Gastrocnemius medialis (tissue), 4 donors: Measurements from ENCODE around the gene SH3TC1. TPM values are rescaled to one million over a fixed set of nuclear protein-coding genes. Genes with fewer than 3 reads are reported as not detected.
A peak's percentile ranks its signal among the peaks of the same experiment; 100 is the strongest.

ENCODE experiments used
- ATAC-seq, 2 donors: fragments of 150-250 bp; one replicate each; pipeline ENCODE4 v1.9.1; 2016
- DNase-seq, 2 donors: peaks; one replicate each; pipeline ENCODE4 v3.0.0-alpha.2; 2019
- H3K27ac ChIP-seq, 4 donors: fragments of 200-600 bp; sonication (generic); 1 replicate in 1 of 4; 2 replicates in 3 of 4; pipeline ENCODE4 v1.5.1; 2016 to 2018; ENCODE audit warnings: mild to moderate bottlenecking in 2 of 4, moderate library complexity in 1 of 4
- H3K27me3 ChIP-seq, 3 donors: fragments of 200-600 bp; sonication (generic) in 2 of 3; 1 replicate in 1 of 3; 2 replicates in 2 of 3; pipeline versions ENCODE4 v1.5.1 to v1.6.0; 2016 to 2019; ENCODE audit warnings: mild to moderate bottlenecking in 1 of 3, moderate library complexity in 1 of 3
- H3K36me3 ChIP-seq, 2 donors: fragments of 200-600 bp; sonication (generic) in 1 of 2; one replicate each; pipeline ENCODE4 v1.5.1; 2017 to 2018
- H3K4me1 ChIP-seq, 2 donors: fragments of 200-600 bp; sonication (generic) in 1 of 2; one replicate each; pipeline ENCODE4 v1.5.1; 2016 to 2017; ENCODE audit warnings: mild to moderate bottlenecking in 2 of 2
- H3K4me3 ChIP-seq, 4 donors: fragments of 200-600 bp; sonication (generic) in 3 of 4; 1 replicate in 1 of 4; 2 replicates in 3 of 4; pipeline ENCODE4 v1.5.1; 2016 to 2019; ENCODE audit warnings: mild to moderate bottlenecking in 2 of 4
- H3K9me3 ChIP-seq, 3 donors: fragments of 200-600 bp; sonication (generic) in 2 of 3; 1 replicate in 1 of 3; 2 replicates in 2 of 3; pipeline ENCODE4 v1.5.1; 2016 to 2019
- CTCF ChIP-seq, 5 experiments: fragments of 450-650 bp in 3 of 5; fragments of 200-600 bp in 2 of 5; sonication (generic) in 2 of 5; IDR thresholded peaks in 4 of 5; conservative IDR thresholded peaks in 1 of 5; 1 replicate in 4 of 5; 2 replicates in 1 of 5; pipeline ENCODE4 v1.5.1; 2016 to 2019; ENCODE audit warnings: antibody characterized with exemption in 5 of 5, mild to moderate bottlenecking in 3 of 5, moderate library complexity in 3 of 5
- POLR2A ChIP-seq, 2 donors: fragments of 450-650 bp; IDR thresholded peaks; one replicate each; pipeline ENCODE4 v1.6.1; 2017; ENCODE audit warnings: antibody characterized with exemption in 2 of 2, mild to moderate bottlenecking in 2 of 2, moderate library complexity in 2 of 2
- in situ Hi-C, 4 donors: fragments of 200-750 bp; cut with MboI; loops; one replicate each; pipeline versions ENCODE4 v1.15.0 to v1.8.0; 2017; ENCODE audit warnings: low sequenced_read_pairs in 4 of 4
- intact Hi-C: fragments of 100-400 bp; cut with DNase I; formaldehyde crosslinking; loops from one replicate; pipeline ENCODE4 v1.15.1; 2023; ENCODE audit warnings: low total_unique reads
- total RNA-seq, 4 donors: library from RNA; depleted of rRNA; stranded (reverse); fragments of >200 nt; gene quantifications; one replicate each; pipeline versions ENCODE4 v1.1.0 to v1.2.3, GENCODE V29; 2016

The SH3TC1 gene
- total RNA-seq, 4 donors from 2014 or later = 2.9 to 8.5 (median 5.8) TPM

- TF ChIP-seq POLR2A (IDR thresholded peaks at IDR 0.05) (no peak), CTCF (IDR thresholded peaks at IDR 0.05 in 4 of 5, conservative IDR thresholded peaks at IDR 0.05 in 1 of 5) (no peak)
- Histone ChIP-seq H3K9me3 (no peaks in the 10 kb centered on the region), H3K4me3 (no peak overlapping the region), H3K4me1 (peaks cover 8 to 11% of the 10 kb centered on the region in 2 donors), H3K27me3 (no peaks in the 10 kb centered on the region), H3K36me3 (no peaks in the 10 kb centered on the region), H3K27ac (no peak overlapping the region)
- in situ Hi-C loops = loop anchor here (5.0 kb wide), 2 partner anchors 161 to 166 kb away; no protein-coding TSS in a partner anchor
- intact Hi-C loops = loop anchor here (5.0 kb wide), 1 partner anchor 351 kb away; the partner anchor contains the start of gene CPZ
- ATAC-seq (no peak), DNase-seq (no peak)
Measured at GRCh38 chr4:8241211-8241779, 42.2 kb downstream of the SH3TC1 start.

- H3K4me3 ChIP-seq = no peak overlapping the region
- H3K27me3 ChIP-seq = no peaks in the 10 kb centered on the region
- H3K27ac ChIP-seq = peak overlapping the region; percentile 11 to 42 (median 35)
- ATAC-seq (peak; percentile 88 to 91), DNase-seq (peak; percentile 71 to 89)
- TF ChIP-seq POLR2A (IDR thresholded peaks at IDR 0.05) (no peak), CTCF (IDR thresholded peaks at IDR 0.05 in 4 of 5, conservative IDR thresholded peaks at IDR 0.05 in 1 of 5) (peak; percentile 88 to 100 (median 98))
- H3K36me3 ChIP-seq = no peaks in the 10 kb centered on the region
- in situ Hi-C loops = loop anchor here (5.0 kb wide), 2 partner anchors 160 to 165 kb away; no protein-coding TSS in a partner anchor
- H3K9me3 ChIP-seq = no peaks in the 10 kb centered on the region
- peaks cover 8 to 15% of the 10 kb centered on the region in 2 donors for H3K4me1 ChIP-seq
- intact Hi-C loops = loop anchor here (1.0 to 5.0 kb wide), 4 partner anchors 25 to 350 kb away; partner anchors contain the start of gene CPZ
Measured at GRCh38 chr4:8241895-8242696, 43.0 kb downstream of the SH3TC1 start.

GRCh38 chr4:8242782-8243560 is 43.9 kb downstream of the SH3TC1 start:
- intact Hi-C loops = loop anchor here (1.0 to 5.0 kb wide), 4 partner anchors 24 to 349 kb away; partner anchors contain the start of gene CPZ
- ATAC-seq (no peak), DNase-seq (no peak)
- Histone ChIP-seq H3K27me3 (no peaks in the 10 kb centered on the region), H3K36me3 (no peaks in the 10 kb centered on the region), H3K4me3 (no peak overlapping the region), H3K4me1 (peaks cover 8 to 15% of the 10 kb centered on the region in 2 donors), H3K27ac (peak overlapping the region; percentile 11 to 42 (median 35)), H3K9me3 (no peaks in the 10 kb centered on the region)
- in situ Hi-C loops = loop anchor here (5.0 kb wide), 2 partner anchors 159 to 164 kb away; no protein-coding TSS in a partner anchor
- TF ChIP-seq POLR2A (IDR thresholded peaks at IDR 0.05) (no peak), CTCF (IDR thresholded peaks at IDR 0.05 in 4 of 5, conservative IDR thresholded peaks at IDR 0.05 in 1 of 5) (no peak)

GRCh38 chr4:8244001-8244757 is 45.1 kb downstream of the SH3TC1 start:
- no peak for TF ChIP-seq CTCF (IDR thresholded peaks at IDR 0.05 in 4 of 5, conservative IDR thresholded peaks at IDR 0.05 in 1 of 5)
- TF ChIP-seq POLR2A (IDR thresholded peaks at IDR 0.05) = no peak
- in situ Hi-C loops = loop anchor here (5.0 kb wide), 2 partner anchors 158 to 163 kb away; no protein-coding TSS in a partner anchor
- no peak for DNase-seq
- no peak overlapping the region for H3K4me3 ChIP-seq
- intact Hi-C loops = loop anchor here (5.0 kb wide), 1 partner anchor 348 kb away; the partner anchor contains the start of gene CPZ
- no peaks in the 10 kb centered on the region for H3K36me3 ChIP-seq
- H3K27me3 ChIP-seq = no peaks in the 10 kb centered on the region
- H3K4me1 ChIP-seq = peaks cover 8 to 15% of the 10 kb centered on the region in 2 donors
- no peak overlapping the region for H3K27ac ChIP-seq
- no peaks in the 10 kb centered on the region for H3K9me3 ChIP-seq
- ATAC-seq = no peak
